ENCODE measurements around the gene CCR6.

CCR6 gene

DNA sequence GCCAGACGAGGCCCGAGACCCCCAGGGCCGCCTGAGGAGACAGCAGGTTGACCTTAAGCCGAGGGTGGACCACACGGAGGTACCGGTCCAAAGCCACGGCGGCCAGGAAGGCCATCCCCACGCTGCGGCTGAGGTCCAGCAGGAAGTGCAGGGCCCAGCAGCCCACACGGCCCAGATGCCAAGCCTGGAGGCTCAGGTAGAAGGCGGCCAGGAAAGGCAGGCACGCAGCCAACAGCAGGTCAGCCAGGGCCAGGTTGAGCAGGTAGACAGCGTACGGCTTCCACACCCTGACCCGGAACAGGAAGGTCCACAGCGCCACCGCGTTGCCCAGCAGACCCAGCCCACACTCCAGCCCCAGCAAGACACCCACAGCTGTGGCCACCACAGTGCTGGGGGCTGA, 34.5 kb downstream of the CCR6 start:
- no peak for DNase-seq (ENCODE audit: low read depth)
- H3K4me3 ChIP-seq (replicated peaks; ENCODE audit: low read depth, low read length), result no peak overlapping the region
- no peak for TF ChIP-seq CTCF (IDR thresholded peaks at IDR 0.05; ENCODE audit: low read length, missing control alignments)

GRCh38 chr6:167157863-167158262, 35.0 kb downstream of the CCR6 start, which contains the start of gene GPR31:
Gene GPR31 (minus strand): TSS chr6:167157980. CDS start chr6:167157831, 149 bp downstream.
- TF ChIP-seq CTCF (IDR thresholded peaks at IDR 0.05; ENCODE audit: low read length, missing control alignments), result no peak
- no peak for DNase-seq (ENCODE audit: low read depth)
- H3K4me3 ChIP-seq (replicated peaks; ENCODE audit: low read depth, low read length), result no peak within 1 kb of the TSS

GRCh38 chr6:167161851-167162467, 39.1 kb downstream of the CCR6 start:
- DNase-seq (ENCODE audit: low read depth), result no peak
- H3K4me3 ChIP-seq (replicated peaks; ENCODE audit: low read depth, low read length), result no peak overlapping the region
- no peak for TF ChIP-seq CTCF (IDR thresholded peaks at IDR 0.05; ENCODE audit: low read length, missing control alignments)

- no peak for DNase-seq (ENCODE audit: low read depth)
- TF ChIP-seq CTCF (IDR thresholded peaks at IDR 0.05; ENCODE audit: low read length, missing control alignments), result no peak
- H3K4me3 ChIP-seq (replicated peaks; ENCODE audit: low read depth, low read length), result no peak overlapping the region
Measured at GRCh38 chr6:167162591-167162990, 39.7 kb downstream of the CCR6 start.

DNA sequence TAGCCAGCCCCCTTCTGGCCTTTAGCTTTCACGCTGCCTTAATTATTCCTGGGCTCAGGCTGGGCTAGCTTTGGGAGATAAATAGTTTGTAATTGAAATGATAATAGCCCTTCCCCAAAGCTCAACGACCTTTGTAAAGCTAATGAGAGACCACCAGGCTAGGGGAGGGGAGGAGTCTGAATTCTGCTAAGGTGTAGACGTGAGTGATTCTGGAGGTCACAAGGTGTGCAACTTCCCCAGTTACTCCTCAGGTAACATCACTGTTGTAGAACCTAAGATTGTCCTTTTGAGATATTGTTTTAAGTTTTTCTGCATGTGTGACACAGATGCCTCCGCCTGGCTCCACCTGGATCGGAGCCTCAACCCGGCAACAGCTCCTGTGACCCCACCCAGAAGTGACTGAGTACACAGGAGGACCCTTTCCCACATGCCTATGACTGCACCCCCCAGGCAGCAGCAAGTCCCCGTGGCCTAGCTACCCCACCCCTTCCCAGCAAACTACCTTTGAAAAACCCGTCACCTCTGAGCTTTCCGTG, 40.6 kb downstream of the CCR6 start:
- no peak for DNase-seq (ENCODE audit: low read depth)
- no peak overlapping the region for H3K4me3 ChIP-seq (replicated peaks; ENCODE audit: low read depth, low read length)
- no peak for TF ChIP-seq CTCF (IDR thresholded peaks at IDR 0.05; ENCODE audit: low read length, missing control alignments)

DNA sequence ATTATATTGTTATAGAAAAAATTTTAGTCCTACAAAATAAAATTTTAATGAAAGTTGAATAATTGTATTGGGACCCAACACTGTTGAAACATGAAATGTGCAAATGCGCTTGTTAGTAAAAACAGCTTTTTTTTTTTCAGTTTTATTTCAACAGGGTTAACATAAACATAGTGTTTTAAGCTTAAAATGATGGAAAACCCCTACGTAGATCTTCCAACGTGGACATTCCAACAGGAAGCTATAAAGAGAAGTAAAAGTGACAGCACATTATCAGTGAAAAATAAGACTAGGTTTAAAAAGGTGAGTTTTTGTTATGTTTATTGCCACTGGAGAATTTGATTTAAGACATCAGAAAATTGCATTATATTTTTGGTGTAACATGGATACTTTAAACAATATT, 41.4 kb downstream of the CCR6 start:
- no peak for DNase-seq (ENCODE audit: low read depth)
- no peak for TF ChIP-seq CTCF (IDR thresholded peaks at IDR 0.05; ENCODE audit: low read length, missing control alignments)

More for the DNA sequence above, 41.4 kb downstream of the CCR6 start:
- no peak overlapping the region for H3K4me3 ChIP-seq (replicated peaks; ENCODE audit: low read depth, low read length)

Measured in fibroblast of pulmonary artery (primary cell).